WTC11 (cell line): Measurements from ENCODE around the gene LIPT1. TPM values are rescaled to one million over a fixed set of nuclear protein-coding genes. Genes with fewer than 3 reads are reported as not detected.

ENCODE experiments used
- ATAC-seq: fragments of 200-7000 bp; cut with Tn5 transposase; 2 replicates; pipeline ENCODE4 v1.10.0; 2021; ENCODE audit warnings: mild to moderate bottlenecking, moderate library complexity
- CTCF ChIA-PET: fragments of 300-600 bp; sonication (Branson Sonifier 250); formaldehyde crosslinking; loops from one replicate; lab custom pipeline; 2021; ENCODE audit warnings: antibody characterized with exemption; lab: Charles Lee
- POLR2A ChIA-PET: fragments of 350-600 bp; sonication (Branson Sonifier 250); formaldehyde crosslinking; loops from one replicate; lab custom pipeline; 2021; ENCODE audit warnings: antibody characterized with exemption; lab: Charles Lee
- DNase-seq: peaks from one replicate; pipeline ENCODE4 v3.0.0; 2021; ENCODE audit warnings: low spot score
- H3K27ac Mint-ChIP-seq: 2 replicates; pipeline ENCODE4 v1.8.0; 2021; ENCODE audit warnings: mixed read lengths
- H3K27me3 Mint-ChIP-seq: 2 replicates; pipeline ENCODE4 v1.8.0; 2021; ENCODE audit warnings: low read depth, mild to moderate bottlenecking, moderate library complexity, mixed read lengths
- H3K36me3 Mint-ChIP-seq: 2 replicates; pipeline ENCODE4 v1.8.0; 2021; ENCODE audit warnings: mixed read lengths
- H3K4me1 Mint-ChIP-seq: 2 replicates; pipeline ENCODE4 v1.8.0; 2022; ENCODE audit warnings: mixed read lengths
- H3K4me3 Mint-ChIP-seq: 2 replicates; pipeline ENCODE4 v1.8.0; 2021; ENCODE audit warnings: mild to moderate bottlenecking, moderate library complexity, mixed read lengths
- H3K9me3 Mint-ChIP-seq: 2 replicates; pipeline ENCODE4 v1.8.0; 2021; ENCODE audit warnings: mixed read lengths
- CREB1 ChIP-seq: sonication (generic); formaldehyde crosslinking; IDR thresholded peaks from 2 replicates; pipeline ENCODE4 v1.8.0; 2023; ENCODE audit warnings: mild to moderate bottlenecking, missing genetic modification reagents
- EMX1 ChIP-seq: fragments of 250-450 bp; sonication (Bioruptor Pico); IDR thresholded peaks from 2 replicates; pipeline ENCODE4 v1.8.0; 2021; ENCODE audit warnings: mild to moderate bottlenecking
- GABPB1 ChIP-seq: sonication (generic); formaldehyde crosslinking; IDR thresholded peaks from 2 replicates; pipeline ENCODE4 v1.8.1; 2023; ENCODE audit warnings: mild to moderate bottlenecking, missing genetic modification reagents
- GRHL2 ChIP-seq: fragments of 250-450 bp; sonication (Bioruptor Pico); IDR thresholded peaks from 2 replicates; pipeline ENCODE4 v1.8.0; 2022; ENCODE audit warnings: mild to moderate bottlenecking, moderate library complexity; ENCODE audit not compliant: insufficient replicate concordance, severe bottlenecking
- JUN ChIP-seq: sonication (generic); formaldehyde crosslinking; IDR thresholded peaks from 2 replicates; pipeline ENCODE4 v1.8.0; 2023; ENCODE audit warnings: mild to moderate bottlenecking, missing genetic modification reagents
- KAT7 ChIP-seq: sonication (generic); formaldehyde crosslinking; IDR thresholded peaks from 2 replicates; pipeline ENCODE4 v1.8.1; 2023; ENCODE audit warnings: missing genetic modification reagents, mild to moderate bottlenecking, borderline replicate concordance
- NFYB ChIP-seq: sonication (generic); formaldehyde crosslinking; conservative IDR thresholded peaks from 2 replicates; pipeline ENCODE4 v1.8.0; 2022; ENCODE audit warnings: low read depth, missing genetic modification reagents
- TEAD1 ChIP-seq: sonication (generic); formaldehyde crosslinking; IDR thresholded peaks from 2 replicates; pipeline ENCODE4 v1.8.0; 2022; ENCODE audit warnings: mild to moderate bottlenecking, missing genetic modification reagents
- ZNF219 ChIP-seq: sonication (generic); formaldehyde crosslinking; IDR thresholded peaks from 2 replicates; pipeline ENCODE4 v1.8.0; 2023; ENCODE audit warnings: missing genetic modification reagents, mild to moderate bottlenecking, borderline replicate concordance
- total RNA-seq: library from RNA; stranded (reverse); gene quantifications from 3 replicates; pipeline ENCODE4 v1.2.3, GENCODE V29; 2021
- TF ChIP-seq, protein P1 (sequence below): sonication (generic); formaldehyde crosslinking; IDR thresholded peaks from 2 replicates; pipeline ENCODE4 v1.8.1; 2023; ENCODE audit warnings: mild to moderate bottlenecking, moderate library complexity, missing genetic modification reagents
- TF ChIP-seq, protein P2 (sequence below): fragments of 200-600 bp; IDR thresholded peaks from 2 replicates; pipeline ENCODE4 v1.8.0; 2022; ENCODE audit warnings: antibody characterized with exemption
- TF ChIP-seq, protein P3 (sequence below): sonication (generic); formaldehyde crosslinking; IDR thresholded peaks from 2 replicates; pipeline ENCODE4 v1.8.0; 2023; ENCODE audit warnings: mild to moderate bottlenecking, missing genetic modification reagents
- TF ChIP-seq, protein P4 (sequence below): sonication (generic); formaldehyde crosslinking; IDR thresholded peaks from 2 replicates; pipeline ENCODE4 v1.8.0; 2022; ENCODE audit warnings: mild to moderate bottlenecking, missing genetic modification reagents
- TF ChIP-seq, protein P5 (sequence below): fragments of 250-450 bp; sonication (Bioruptor Pico); IDR thresholded peaks from 2 replicates; pipeline ENCODE4 v1.9.0; 2021; ENCODE audit warnings: mild to moderate bottlenecking

Gene LIPT1
- total RNA-seq, 1 experiment from 2014 or later: 9.7 TPM

DNA sequence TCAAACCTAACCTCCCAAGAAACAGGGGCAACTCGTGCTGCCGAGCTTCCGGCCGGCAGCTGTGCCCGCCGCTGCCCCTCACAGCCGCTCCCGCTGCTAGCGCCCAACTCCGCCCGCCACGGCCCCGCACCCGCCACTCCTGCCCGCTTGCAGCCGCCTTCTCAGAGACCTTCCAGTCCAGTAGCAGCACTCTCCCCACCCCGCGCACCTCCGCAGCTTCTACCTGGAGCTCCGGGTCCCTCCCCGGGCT, 14.0 kb upstream of the LIPT1 start:
- ChIA-PET CTCF (interaction anchor here (0.8 to 2.2 kb wide), 8 partner anchors 14 to 506 kb away, joined by 3 to 9 read pairs (median 4); partner anchors contain the start of genes LIPT1 and TSGA10), POLR2A (interaction anchor here (0.6 to 2.3 kb wide), 4 partner anchors 13 to 423 kb away, joined by 5 to 18 read pairs (median 10); partner anchors contain the start of genes EIF5B, LIPT1, MITD1 and MRPL30)
- no peak for TF ChIP-seq GRHL2 (CRISPR knock-in tag)
- peak; percentile 50; the same call in 1 of the 2 replicates for TF ChIP-seq TEAD1 (CRISPR knock-in tag)
- TF ChIP-seq JUN (CRISPR knock-in tag): 0 out of 2 replicates have a peak, but pooled peaks have one; percentile 39
- no peak; the same call in 1 of the 2 replicates for TF ChIP-seq GABPB1 (CRISPR knock-in tag)
- peak; percentile 23; the same call in 1 of the 2 replicates for TF ChIP-seq KAT7 (CRISPR knock-in tag)
- 0 out of 2 replicates have a peak, but pooled peaks have one; percentile 33 for TF ChIP-seq EMX1 (CRISPR knock-in tag)
- TF ChIP-seq, protein P1, sequence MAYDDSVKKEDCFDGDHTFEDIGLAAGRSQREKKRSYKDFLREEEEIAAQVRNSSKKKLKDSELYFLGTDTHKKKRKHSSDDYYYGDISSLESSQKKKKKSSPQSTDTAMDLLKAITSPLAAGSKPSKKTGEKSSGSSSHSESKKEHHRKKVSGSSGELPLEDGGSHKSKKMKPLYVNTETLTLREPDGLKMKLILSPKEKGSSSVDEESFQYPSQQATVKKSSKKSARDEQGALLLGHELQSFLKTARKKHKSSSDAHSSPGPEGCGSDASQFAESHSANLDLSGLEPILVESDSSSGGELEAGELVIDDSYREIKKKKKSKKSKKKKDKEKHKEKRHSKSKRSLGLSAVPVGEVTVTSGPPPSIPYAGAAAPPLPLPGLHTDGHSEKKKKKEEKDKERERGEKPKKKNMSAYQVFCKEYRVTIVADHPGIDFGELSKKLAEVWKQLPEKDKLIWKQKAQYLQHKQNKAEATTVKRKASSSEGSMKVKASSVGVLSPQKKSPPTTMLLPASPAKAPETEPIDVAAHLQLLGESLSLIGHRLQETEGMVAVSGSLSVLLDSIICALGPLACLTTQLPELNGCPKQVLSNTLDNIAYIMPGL: peak; percentile 54; the same call in 1 of the 2 replicates
- TF ChIP-seq CREB1 (CRISPR knock-in tag): no peak
- peak; percentile 54; the same call in 1 of the 2 replicates for TF ChIP-seq ZNF219
- TF ChIP-seq NFYB (CRISPR knock-in tag): no peak
- TF ChIP-seq, protein P2, sequence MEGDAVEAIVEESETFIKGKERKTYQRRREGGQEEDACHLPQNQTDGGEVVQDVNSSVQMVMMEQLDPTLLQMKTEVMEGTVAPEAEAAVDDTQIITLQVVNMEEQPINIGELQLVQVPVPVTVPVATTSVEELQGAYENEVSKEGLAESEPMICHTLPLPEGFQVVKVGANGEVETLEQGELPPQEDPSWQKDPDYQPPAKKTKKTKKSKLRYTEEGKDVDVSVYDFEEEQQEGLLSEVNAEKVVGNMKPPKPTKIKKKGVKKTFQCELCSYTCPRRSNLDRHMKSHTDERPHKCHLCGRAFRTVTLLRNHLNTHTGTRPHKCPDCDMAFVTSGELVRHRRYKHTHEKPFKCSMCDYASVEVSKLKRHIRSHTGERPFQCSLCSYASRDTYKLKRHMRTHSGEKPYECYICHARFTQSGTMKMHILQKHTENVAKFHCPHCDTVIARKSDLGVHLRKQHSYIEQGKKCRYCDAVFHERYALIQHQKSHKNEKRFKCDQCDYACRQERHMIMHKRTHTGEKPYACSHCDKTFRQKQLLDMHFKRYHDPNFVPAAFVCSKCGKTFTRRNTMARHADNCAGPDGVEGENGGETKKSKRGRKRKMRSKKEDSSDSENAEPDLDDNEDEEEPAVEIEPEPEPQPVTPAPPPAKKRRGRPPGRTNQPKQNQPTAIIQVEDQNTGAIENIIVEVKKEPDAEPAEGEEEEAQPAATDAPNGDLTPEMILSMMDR: no peak
- TF ChIP-seq, protein P3, sequence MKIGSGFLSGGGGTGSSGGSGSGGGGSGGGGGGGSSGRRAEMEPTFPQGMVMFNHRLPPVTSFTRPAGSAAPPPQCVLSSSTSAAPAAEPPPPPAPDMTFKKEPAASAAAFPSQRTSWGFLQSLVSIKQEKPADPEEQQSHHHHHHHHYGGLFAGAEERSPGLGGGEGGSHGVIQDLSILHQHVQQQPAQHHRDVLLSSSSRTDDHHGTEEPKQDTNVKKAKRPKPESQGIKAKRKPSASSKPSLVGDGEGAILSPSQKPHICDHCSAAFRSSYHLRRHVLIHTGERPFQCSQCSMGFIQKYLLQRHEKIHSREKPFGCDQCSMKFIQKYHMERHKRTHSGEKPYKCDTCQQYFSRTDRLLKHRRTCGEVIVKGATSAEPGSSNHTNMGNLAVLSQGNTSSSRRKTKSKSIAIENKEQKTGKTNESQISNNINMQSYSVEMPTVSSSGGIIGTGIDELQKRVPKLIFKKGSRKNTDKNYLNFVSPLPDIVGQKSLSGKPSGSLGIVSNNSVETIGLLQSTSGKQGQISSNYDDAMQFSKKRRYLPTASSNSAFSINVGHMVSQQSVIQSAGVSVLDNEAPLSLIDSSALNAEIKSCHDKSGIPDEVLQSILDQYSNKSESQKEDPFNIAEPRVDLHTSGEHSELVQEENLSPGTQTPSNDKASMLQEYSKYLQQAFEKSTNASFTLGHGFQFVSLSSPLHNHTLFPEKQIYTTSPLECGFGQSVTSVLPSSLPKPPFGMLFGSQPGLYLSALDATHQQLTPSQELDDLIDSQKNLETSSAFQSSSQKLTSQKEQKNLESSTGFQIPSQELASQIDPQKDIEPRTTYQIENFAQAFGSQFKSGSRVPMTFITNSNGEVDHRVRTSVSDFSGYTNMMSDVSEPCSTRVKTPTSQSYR (CRISPR knock-in tag): no peak
- TF ChIP-seq, protein P4, sequence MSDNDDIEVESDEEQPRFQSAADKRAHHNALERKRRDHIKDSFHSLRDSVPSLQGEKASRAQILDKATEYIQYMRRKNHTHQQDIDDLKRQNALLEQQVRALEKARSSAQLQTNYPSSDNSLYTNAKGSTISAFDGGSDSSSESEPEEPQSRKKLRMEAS (CRISPR knock-in tag): peak; percentile 53
- TF ChIP-seq, protein P5, sequence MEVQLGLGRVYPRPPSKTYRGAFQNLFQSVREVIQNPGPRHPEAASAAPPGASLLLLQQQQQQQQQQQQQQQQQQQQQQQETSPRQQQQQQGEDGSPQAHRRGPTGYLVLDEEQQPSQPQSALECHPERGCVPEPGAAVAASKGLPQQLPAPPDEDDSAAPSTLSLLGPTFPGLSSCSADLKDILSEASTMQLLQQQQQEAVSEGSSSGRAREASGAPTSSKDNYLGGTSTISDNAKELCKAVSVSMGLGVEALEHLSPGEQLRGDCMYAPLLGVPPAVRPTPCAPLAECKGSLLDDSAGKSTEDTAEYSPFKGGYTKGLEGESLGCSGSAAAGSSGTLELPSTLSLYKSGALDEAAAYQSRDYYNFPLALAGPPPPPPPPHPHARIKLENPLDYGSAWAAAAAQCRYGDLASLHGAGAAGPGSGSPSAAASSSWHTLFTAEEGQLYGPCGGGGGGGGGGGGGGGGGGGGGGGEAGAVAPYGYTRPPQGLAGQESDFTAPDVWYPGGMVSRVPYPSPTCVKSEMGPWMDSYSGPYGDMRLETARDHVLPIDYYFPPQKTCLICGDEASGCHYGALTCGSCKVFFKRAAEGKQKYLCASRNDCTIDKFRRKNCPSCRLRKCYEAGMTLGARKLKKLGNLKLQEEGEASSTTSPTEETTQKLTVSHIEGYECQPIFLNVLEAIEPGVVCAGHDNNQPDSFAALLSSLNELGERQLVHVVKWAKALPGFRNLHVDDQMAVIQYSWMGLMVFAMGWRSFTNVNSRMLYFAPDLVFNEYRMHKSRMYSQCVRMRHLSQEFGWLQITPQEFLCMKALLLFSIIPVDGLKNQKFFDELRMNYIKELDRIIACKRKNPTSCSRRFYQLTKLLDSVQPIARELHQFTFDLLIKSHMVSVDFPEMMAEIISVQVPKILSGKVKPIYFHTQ (CRISPR knock-in tag): no peak
- ATAC-seq (no peak; the same call in 1 of the 2 replicates), DNase-seq (no peak)
- peak overlapping the region; percentile 79 for H3K27ac Mint-ChIP-seq
- H3K27me3 Mint-ChIP-seq: peaks cover 11% of the 10 kb centered on the region
- H3K36me3 Mint-ChIP-seq: peaks cover 32% of the 10 kb centered on the region
- peaks cover 16% of the 10 kb centered on the region for H3K4me1 Mint-ChIP-seq
- peak overlapping the region; percentile 93 for H3K4me3 Mint-ChIP-seq
- H3K9me3 Mint-ChIP-seq: peaks cover 25% of the 10 kb centered on the region
